GM20431 (cell line): Measurements from ENCODE around the gene SERPINB6.
"Not testable (repeated sequence)": the region's sequence is repeated elsewhere in the genome, so short reads cannot be mapped to it uniquely, and the experiment has no call there.

Experiments
- in situ Hi-C: fragments of 300-500 bp; cut with MseI, MboI; formaldehyde crosslinking; loops from one replicate; pipeline ENCODE4 v1.15.0; 2020; ENCODE audit warnings: low sequenced_read_pairs; ENCODE audit not compliant: unreplicated experiment

Gene SERPINB6

DNA sequence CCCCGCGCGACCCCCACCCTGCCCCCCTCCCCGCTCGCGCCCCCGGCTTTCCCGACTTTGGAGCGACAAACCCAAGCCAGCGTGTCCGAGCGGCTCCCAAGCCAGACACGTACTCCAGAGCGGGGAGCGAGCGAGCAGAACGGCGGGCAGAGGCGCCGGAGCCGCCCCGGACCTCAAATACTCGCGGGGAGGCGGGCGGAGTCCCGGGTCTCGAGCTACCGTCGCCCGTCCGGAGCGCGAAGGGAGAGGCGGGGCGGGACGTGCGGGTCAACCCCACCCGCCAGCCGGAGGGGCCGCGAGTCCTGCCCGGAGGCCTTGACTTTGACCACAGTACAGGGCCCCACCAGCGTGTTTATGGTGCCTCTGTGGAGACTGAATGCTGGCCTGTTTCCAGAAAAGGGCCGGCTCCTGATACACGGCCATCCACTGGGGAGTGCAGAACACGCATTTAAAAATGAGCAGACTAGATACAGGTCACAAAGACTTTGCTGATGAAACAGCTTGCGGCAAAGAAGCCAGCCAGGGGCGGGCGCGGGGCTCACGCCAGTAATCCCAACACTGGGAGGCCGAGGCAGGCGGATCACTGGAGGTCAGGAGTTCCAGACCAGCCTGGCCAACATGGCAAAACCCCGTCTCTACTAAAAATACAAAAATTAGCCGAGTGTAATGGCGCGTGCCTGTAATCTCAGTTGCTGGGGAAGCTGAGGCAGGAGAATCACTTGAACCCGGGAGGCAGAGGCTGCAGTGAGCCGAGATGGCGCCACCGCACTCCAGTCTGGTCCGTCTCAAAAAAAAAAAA lies at the start of gene SERPINB6:
Gene SERPINB6 (minus strand): TSS at position 148 of the 799 bp plus-strand sequence. CDS start 12,235 bp downstream, outside the sequence.
- in situ Hi-C loops = no loop called here

DNA sequence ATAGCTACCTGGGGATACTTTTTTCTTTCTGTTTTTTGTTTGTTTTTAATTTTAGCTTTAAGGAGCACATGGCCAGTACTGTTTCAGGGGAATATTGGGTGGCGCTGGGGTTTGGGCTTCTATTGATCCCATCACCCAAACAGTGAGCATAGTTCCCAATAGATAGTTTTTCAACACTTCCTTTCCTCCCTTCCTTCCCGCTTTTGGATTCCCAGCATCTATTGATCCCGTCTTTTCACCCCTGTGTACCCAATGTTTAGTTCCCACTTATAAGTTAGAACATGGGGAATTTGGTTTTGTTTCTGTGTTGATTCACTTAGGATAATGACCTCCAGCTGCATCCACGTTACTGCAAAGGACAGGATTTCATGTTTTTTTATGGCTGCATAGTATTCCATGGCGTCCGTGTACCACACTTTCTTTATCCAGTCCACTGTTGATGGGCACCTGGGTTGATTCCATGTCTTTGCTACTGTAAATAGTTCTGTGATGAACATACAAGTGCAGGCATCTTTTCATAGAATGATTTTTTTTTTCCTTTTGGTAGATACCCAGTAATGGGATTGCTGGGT lies 48.5 kb upstream of the SERPINB6 start:
- in situ Hi-C loops = no loop called here

DNA sequence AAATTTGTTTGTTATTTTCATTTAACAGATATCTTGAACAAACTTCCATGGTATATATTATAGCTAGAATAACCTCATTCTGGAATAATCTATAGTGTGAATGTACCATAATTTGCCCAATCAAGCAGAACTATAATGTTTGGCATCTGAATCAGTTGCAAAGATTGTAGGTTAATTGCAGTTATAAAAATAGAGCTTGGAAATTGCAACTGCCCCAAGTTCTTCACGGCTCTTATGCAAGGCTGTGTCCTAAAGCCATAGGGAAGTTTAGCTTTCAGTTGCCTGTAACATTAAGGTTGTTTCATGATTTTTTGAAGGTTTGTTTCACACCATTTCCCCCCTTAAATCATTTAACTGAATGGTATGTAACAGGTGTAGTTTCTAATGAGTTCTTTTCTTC lies 47.7 kb upstream of the SERPINB6 start:
- in situ Hi-C loops = no loop called here

DNA sequence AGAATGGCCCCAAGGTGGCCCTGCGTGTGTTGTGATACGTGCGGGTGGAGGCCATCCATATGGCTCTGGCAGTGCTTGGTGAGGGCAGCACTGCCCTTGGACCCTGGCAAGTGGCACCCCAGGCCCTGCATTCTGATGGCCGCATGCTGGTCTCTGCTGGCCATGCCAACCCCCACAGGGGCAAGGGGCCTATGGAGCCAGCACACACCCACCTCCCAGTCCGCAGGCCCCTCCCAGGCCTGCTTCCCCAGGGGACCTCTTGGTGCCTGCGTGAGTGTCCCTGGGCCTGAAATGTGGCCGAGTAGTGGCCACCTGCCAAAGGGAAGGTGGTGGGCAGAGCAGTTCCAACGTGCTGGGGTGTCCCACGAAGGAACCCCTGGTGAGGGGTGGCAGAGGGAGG lies 45.9 kb upstream of the SERPINB6 start:
- in situ Hi-C loops = no loop called here

DNA sequence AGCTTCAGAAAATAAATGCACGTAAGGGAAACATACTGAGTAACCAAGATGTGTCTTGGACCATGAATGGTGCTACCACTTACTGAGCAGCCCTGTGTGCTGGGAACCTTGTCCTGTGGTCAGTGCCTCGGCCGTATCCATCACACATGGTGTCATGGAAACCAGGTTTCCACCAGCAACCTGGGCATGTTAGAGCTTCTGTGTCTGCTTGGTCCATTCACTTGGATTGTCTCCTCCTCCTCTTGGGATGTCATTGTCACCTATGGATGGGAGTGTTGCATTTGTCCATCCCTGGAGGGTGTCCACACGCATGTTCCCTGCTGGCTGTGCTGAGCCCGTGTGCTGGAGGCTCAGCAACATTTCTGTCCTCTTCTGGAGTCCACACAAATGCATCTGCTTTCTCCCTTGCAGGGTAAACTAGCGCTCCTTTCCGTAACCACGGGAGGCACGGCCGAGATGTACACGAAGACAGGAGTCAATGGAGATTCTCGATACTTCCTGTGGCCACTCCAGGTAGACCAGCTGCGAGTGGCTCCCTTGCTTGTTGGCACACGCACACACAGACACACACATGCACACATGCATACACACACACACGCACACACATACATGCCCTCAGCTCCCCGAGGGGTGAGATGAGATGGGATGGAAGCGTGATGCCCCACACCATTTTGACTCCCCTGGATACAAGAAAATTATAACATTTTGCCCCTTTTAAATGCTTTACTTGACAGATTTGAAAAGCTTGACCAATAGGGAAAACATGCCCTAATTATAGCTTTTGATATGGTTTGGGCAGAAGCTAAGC lies 45.3 kb upstream of the SERPINB6 start:
- in situ Hi-C loops = no loop called here

DNA sequence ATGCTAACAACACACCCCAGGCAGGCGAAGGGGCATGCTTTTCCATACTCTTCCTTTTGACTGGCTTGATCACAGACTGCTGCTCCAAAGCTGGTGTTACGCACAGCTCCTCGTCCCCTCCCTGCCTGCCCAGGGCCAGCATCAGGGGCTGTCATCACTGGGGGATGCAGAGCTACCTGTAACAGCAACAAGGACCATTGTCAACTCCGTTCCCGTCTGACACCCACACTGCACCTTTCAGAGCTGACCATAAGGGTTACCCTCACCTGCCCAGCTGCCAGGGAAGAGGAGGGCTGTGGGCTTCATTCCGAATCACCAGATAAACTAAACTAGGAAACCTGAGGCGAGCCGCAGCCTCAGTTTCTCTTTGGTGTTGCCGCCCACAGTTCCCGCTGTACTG lies 43.8 kb upstream of the SERPINB6 start:
- in situ Hi-C loops = no loop called here

DNA sequence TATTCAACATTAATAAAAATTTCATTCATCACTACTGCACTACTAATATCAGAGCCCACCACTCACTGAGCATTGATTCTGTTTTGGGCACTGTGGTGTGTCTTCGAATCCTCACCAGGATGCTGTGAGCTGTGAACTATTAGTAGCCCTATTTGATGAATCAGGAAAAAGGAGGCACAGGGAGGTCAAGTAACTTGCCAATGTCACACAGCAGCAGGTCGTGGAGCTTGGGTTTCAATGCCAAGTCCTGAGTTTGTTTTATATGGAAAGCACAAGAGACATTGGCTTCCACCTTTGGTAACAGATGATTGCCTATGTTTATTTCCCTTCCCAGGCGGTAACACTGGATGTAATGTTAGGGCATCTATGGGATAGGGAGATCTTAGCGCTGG lies 43.3 kb upstream of the SERPINB6 start:
- in situ Hi-C loops = loop anchor here (5.0 kb wide), 1 partner anchor 33 kb away; no protein-coding TSS in a partner anchor

DNA sequence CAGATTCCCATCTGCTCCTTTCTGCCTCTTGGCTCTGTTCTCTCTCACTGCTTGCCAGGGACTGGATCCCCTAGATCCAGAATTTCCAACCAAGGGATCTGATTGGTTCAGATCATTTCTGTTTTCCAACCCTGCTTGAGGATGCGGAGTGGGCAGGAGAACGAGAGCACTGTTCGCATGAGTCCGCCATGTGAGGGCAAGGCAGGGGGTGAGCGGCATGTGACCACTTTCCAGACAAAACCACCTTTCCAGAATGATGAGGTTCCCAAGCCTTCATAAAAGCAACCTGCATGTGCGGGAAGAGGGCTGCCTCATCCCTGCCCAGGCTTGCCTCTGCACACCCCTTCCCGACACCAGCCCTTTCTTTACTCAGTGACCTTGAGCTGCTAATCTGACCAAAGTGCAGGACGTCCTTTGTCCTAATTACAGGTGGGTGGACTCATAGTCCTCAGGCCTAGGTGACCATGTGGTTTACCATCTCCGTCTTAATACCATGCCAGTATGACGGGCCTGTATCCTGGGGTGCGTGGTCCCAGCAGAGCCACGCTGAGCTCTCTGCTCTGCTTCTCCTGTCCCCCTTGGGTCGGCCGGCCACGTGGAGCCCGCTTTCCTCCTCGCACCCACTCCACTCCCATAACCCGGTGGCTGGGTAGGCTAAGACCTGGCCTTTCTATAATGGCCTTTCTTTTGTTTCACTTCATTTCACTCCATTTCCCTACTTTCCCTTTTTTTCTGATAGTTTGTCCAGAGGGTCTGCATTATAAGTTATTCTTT lies 42.7 kb upstream of the SERPINB6 start:
- in situ Hi-C loops = loop anchor here (5.0 kb wide), 1 partner anchor 33 kb away; no protein-coding TSS in a partner anchor

DNA sequence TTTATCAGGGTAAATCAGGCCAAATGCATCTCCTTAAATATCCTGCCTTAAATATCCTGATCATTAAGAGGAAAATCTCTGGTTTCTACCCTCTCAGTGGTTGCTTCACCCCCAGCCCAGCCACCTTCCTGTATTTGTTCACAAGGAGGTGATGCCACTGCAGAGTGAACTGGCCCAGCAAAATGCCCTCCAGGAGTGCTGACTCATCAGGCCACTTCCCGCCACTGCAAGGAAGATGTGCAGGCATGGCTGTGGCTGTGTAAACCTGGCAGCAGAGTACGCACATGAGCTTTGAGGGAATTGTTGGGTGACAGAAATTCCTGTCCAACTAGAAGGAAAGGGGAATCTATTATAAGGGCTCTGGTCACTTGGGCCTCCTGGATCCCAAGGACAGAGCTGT lies 42.1 kb upstream of the SERPINB6 start:
- in situ Hi-C loops = loop anchor here (5.0 kb wide), 1 partner anchor 34 kb away; no protein-coding TSS in a partner anchor

DNA sequence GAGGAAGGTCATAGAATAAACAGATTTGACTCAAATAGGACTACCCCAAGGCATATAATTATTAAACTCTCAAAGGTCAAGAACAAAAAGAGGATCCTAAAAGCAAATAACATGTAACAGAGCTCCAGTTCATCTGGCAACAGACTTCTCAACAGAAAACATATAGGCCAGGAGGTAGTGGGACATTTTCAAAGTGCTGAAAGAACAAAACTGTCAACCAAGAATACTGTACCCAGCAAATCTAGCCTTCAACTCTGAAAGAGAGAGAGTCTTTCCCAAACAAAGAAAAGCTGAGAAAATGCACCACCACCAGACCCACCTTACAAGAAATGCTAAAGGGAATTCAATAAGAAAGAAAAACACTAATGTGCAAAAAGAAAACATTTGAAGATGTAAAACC lies 40.2 kb upstream of the SERPINB6 start:
- in situ Hi-C loops = loop anchor here (5.0 kb wide), 1 partner anchor 36 kb away; no protein-coding TSS in a partner anchor

DNA sequence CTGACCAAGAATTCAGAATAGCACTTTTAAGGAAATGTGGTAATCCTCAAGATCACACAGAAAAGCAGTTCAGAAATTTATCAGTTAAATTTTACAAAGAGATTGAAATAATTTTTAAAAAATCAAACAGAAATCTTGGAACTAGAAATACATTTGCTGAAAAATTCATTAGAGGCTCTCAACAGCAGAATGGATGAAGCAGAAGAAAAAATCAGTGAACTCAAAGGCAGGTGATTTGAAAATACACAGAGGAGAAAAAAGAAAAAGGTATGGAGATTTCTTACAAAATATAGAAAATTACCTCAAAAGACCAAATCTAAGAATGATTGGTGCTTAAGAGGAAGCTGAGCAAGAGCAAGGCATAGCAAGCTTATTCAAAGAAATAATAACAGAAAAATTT lies 39.8 kb upstream of the SERPINB6 start:
- in situ Hi-C loops = loop anchor here (5.0 kb wide), 1 partner anchor 36 kb away; no protein-coding TSS in a partner anchor

DNA sequence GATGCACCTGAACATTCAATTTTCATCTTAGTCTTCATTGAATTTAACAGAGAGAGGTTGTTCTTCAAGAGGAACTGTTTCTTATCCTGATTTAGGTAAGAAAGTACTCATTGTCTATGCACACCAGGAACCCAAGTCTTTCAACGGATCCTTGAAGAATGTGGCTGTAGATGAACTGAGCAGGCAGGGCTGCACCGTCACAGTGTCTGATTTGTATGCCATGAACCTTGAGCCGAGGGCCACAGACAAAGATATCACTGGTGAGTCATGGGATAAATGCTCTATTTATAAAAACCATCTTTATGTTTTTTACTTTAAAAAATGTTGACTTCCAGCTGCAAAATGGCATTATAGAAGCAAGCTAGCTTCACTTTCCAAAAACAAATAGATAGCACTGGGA lies 38.6 kb upstream of the SERPINB6 start:
- in situ Hi-C loops = loop anchor here (5.0 kb wide), 1 partner anchor 37 kb away; no protein-coding TSS in a partner anchor

DNA sequence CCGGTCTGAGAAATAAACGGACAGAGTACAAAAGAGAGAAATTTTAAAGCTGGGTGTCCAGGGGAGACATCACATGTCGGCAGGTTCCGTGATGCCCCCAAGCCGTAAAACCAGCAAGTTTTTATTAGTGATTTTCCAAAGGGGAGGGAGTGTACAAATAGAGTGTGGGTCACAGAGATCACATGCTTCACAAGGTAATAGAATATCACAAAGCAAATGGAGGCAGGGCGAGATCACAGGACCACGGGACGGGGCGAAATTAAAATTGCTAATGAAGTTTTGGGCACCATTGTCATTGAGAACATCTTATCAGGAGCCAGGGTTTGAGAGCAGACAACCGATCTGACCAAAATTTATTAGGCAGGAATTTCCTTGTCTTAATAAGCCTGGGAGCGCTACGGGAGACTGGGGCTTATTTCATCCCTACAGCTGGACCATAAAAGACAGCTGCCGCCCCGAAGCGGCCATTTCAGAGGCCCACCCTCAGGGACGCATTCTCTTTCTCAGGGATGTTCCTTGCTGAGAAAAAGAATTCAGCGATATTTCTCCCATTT lies 37.4 kb upstream of the SERPINB6 start:
- in situ Hi-C loops = not testable (repeated sequence)

DNA sequence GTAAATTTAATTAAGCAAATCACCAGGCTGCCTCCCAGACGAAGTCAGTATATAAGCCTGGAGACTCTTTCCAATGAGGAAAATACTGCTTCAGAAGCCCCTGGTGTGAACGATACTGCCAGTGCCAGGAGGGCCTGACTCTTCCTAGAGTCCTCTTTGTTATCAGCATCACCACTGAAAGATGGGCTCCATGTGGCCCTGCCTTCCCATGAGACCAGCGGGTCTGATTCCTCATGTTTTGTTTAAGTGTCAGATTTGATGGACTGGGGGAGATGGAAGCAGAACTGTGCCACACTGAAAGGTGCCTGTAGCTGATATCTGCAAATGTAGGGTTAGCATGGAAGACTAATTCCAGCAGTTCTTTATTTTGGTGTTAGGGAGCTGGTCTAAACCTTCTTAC lies 36.2 kb upstream of the SERPINB6 start:
- in situ Hi-C loops = no loop called here

DNA sequence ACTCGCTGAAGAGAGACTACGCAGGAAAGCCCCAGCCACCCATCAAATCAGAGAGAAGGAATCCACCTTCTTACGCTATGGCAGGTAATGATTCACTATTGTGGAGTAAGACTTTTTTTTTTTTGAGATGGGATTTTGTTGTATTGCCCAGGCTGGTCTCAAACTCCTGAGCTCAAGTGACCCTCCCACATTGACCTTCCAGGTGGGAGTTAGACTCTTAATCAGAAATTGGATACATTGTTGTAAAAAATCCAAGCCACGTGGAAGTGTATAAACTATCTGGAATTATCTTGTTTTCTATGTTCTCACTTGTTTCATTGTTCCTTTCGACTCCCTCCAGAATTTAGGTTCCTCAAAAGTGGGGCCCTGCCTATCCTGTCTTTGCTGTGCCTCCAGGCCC lies 35.1 kb upstream of the SERPINB6 start:
- in situ Hi-C loops = no loop called here

DNA sequence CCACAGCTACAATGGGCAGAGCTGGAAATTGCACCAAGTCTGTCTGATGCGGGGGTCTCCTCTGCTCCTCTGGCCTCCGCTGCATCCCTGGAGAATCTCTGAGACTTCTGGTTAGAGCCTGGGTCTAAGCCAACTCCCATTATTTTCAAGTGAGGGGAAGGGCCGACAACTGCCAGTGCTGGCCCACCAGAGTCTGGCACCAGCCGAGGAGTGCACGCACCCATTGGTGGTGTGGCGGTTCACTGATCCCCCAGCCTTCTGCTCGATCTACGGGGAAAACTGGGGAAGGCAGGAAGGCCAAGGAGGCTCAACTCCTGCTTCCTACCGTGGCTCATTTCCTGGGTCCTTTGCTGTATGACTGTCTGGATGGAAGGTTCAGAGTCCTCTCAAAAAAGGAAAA lies 34.5 kb upstream of the SERPINB6 start:
- in situ Hi-C loops = no loop called here

DNA sequence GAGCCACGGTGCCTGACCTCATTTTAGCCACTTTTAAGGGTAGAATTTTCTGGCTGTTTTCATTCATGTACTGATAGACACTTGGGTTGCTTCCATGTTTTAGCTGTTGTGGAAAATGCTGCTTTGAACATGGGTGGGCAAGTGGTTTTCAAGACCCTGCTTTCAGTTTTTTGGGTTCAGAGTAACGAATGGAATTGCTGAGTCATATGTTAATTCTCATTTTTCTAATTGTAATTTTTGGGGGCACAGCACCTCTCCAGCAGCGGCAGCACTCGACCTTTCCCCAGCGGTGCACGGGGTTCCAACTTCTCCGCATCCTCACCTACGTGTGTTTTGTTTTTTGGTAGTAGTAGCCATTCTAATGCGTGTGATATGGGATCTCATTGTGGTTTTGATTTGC lies 33.7 kb upstream of the SERPINB6 start:
- in situ Hi-C loops = no loop called here

DNA sequence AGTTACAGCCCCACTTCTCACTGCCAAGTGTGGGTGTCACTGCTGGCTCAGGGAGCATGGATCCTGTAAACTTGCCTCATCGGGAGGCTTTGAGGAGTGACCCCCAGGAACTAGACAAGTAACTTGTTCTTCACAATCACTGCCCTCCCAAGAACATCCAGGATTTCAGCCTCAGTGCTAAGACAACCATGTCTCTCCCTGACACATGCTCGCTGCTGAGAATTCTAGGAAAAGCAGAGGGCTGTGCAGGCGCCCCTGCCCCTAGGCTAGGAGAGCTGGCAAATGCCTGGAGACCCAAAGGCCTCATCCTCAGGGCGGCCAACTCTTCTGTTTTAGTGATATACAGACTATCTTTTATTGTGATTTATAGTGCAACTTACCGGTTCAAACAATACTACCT lies 31.9 kb upstream of the SERPINB6 start:
- in situ Hi-C loops = not testable (repeated sequence)

DNA sequence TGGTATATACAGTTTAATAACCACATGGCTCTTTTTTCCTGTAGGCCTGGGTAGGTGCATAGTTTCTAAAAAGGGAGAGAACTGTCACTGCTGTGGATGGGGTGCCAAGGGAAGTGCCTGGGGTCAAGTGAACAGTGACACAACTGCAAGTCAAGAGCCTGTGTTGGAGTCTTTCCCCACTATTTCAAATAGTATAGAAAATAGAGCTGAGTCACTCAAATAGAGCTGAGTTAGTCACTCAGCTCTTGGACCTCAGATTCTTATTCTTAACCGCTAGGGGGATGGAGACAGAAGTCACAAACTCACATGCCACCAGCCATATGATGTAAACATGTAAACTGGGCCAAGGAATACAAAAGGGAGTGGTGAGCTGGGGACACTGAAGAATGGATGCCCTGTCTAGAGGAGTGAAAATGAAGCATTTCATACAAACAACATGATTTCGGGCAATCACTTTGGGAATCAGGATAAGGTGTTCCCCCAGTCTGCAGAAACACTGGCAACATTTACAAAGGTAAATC lies 30.5 kb upstream of the SERPINB6 start:
- in situ Hi-C loops = no loop called here
